Measurements from ENCODE around the gene CYP2C19.
"Not testable (repeated sequence)": the region's sequence is repeated elsewhere in the genome, so short reads cannot be mapped to it uniquely, and the experiment has no call there.

CYP2C19 gene

DNA sequence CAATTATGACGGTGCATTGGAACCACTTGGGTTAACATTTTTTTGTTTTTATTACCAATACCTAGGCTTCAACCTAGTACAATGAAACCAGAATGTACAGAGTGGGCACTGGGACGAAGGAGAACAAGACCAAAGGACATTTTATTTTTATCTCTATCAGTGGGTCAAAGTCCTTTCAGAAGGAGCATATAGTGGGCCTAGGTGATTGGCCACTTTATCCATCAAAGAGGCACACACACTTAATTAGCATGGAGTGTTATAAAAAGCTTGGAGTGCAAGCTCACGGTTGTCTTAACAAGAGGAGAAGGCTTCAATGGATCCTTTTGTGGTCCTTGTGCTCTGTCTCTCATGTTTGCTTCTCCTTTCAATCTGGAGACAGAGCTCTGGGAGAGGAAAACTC is at the start of gene CYP2C19:
CYP2C19 (plus strand) TSS at position 289 of the 400 bp plus-strand sequence; CDS start at position 314, 25 bp downstream.
- no peak for DNase-seq (ENCODE audit: low read depth in 2 of 2, low spot score in 1 of 2)

- DNase-seq (ENCODE audit: low read depth in 2 of 2, low spot score in 1 of 2): no peak
These were observed 36.6 kb upstream of the CYP2C19 start for GRCh38 chr10:94725871-94726270.

DNA sequence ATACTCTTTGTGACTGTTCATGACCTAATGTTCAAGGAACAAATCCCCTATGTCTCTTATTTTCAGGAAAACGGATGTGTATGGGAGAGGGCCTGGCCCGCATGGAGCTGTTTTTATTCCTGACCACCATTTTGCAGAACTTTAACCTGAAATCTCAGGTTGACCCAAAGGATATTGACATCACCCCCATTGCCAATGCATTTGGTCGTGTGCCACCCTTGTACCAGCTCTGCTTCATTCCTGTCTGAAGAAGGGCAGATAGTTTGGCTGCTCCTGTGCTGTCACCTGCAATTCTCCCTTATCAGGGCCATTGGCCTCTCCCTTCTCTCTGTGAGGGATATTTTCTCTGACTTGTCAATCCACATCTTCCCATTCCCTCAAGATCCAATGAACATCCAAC is 27.3 kb upstream of the CYP2C19 start:
- DNase-seq (ENCODE audit: low read depth in 2 of 2, low spot score in 1 of 2): no peak

GRCh38 chr10:94738588-94738987 is 23.9 kb upstream of the CYP2C19 start:
- DNase-seq (ENCODE audit: low read depth in 2 of 2, low spot score in 1 of 2): no peak

DNA sequence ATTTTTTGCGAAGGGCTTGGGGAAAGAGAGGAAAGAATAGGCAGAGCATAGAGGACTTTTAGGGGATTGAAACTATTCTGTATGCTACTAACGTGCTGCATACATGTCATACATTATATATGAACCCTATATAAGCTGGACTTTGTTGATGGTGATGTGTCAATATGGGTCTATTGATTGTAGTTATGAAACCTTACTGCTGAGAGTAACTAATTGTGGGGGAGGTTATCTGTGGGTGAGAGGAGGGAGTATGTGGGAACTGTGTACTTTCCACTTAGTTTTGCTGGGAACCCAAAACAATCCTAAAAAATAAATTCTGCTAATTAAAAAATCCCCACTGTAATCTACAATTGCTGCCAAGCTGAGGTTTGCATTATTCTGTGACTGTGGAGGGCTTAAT is 15.3 kb upstream of the CYP2C19 start:
- no peak for DNase-seq (ENCODE audit: low read depth in 2 of 2, low spot score in 1 of 2)

- no peak for DNase-seq (ENCODE audit: low read depth in 2 of 2, low spot score in 1 of 2)
These were observed 14.6 kb upstream of the CYP2C19 start for GRCh38 chr10:94747838-94748237.

DNA sequence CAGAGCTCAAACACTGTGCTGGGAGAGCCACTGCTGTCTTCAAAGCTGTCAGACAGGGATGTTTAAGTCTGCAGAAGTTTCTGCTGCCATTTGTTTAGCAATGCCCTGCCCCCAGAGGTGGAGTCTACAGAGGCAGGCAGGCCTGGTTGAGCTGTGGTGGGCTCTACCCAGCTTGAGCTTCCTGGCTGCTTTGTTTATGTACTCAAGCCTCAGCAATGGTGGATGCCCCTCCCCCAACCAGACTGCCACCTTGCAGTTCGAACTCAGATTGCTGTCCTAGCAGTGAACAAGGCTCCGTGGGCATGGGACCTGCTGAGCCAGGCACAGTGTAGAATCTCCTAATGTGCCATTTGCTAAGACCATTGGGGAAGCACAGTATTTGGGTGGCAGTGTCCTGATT is 4.6 kb upstream of the CYP2C19 start:
- DNase-seq (ENCODE audit: low read depth in 2 of 2, low spot score in 1 of 2): no peak

- no peak for DNase-seq (ENCODE audit: low read depth in 2 of 2, low spot score in 1 of 2)
These were observed 1.8 kb upstream of the CYP2C19 start for GRCh38 chr10:94760586-94761178.

- DNase-seq (ENCODE audit: low read depth in 2 of 2, low spot score in 1 of 2): not testable (repeated sequence)
These were observed 12.9 kb downstream of the CYP2C19 start for GRCh38 chr10:94775425-94775824.

- DNase-seq (ENCODE audit: low read depth in 2 of 2, low spot score in 1 of 2): no peak
These were observed 15.5 kb downstream of the CYP2C19 start for GRCh38 chr10:94777886-94778458.

GRCh38 chr10:94780844-94781243 is 18.4 kb downstream of the CYP2C19 start:
- DNase-seq (ENCODE audit: low read depth in 2 of 2, low spot score in 1 of 2): no peak

DNA sequence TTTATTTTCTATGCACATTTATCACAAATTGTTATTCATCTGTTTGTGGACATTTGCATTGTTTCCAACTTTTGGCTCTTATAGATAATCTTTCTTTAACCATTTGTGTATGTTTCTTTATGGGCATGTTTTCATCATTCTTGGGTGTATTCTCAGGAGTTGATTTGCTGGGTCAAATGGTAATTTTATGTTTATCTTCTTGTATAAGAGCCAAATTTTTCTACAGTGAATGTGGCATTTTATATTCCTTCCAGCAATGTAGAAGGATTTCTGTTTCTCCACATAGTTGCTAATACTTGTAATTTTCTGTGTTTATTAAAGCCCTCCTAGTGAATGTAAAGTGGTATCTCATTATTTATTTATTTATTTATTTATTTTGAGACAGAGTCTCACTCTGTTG is 21.8 kb downstream of the CYP2C19 start:
- DNase-seq (ENCODE audit: low read depth in 2 of 2, low spot score in 1 of 2): no peak

DNA sequence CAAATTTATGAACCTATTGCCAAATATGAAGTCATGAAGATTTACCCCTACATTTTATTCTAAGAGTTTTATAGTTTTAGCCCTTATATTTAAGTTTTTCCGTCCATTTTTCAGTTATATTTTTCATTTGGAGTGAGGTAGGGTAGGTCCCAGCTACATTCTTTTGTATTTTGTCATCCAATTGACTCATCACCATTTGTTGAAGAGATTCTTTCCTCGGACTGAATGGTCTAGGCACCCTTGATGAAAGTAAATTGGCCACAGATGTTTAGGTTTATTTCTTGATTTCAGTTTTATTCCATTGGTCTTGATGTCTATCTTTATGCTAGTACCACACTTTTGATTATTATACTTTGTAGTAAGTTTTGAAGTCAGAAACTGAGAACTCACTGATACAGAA is 22.7 kb downstream of the CYP2C19 start:
- no peak for DNase-seq (ENCODE audit: low read depth in 2 of 2, low spot score in 1 of 2)

- not testable (repeated sequence) for DNase-seq (ENCODE audit: low read depth in 2 of 2, low spot score in 1 of 2)
These were observed 38.1 kb downstream of the CYP2C19 start for GRCh38 chr10:94800551-94800950.

DNA sequence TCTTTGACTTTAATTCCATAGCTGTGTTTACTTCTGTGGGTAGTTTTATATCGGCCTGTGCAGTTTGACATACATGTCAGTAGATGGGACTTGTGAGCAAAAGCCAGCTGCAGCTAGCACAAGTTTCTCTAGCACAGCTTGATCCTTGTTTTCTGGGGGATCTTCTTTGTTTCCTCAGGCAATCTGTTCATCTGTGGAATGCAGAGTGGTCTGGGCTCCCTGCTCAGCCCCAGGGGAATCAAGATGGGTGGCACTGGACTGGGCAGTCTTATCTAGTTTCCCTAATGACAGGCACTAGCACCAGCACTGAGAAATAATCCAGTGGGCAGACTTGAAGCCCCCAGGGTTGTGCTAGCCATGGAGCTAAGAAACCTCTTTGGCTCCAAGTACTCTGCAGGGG is 40.8 kb downstream of the CYP2C19 start:
- DNase-seq (ENCODE audit: low read depth in 2 of 2, low spot score in 1 of 2): no peak

- not testable (repeated sequence) for DNase-seq (ENCODE audit: low read depth in 2 of 2, low spot score in 1 of 2)
These were observed 67.5 kb downstream of the CYP2C19 start for GRCh38 chr10:94830025-94830424.

DNA sequence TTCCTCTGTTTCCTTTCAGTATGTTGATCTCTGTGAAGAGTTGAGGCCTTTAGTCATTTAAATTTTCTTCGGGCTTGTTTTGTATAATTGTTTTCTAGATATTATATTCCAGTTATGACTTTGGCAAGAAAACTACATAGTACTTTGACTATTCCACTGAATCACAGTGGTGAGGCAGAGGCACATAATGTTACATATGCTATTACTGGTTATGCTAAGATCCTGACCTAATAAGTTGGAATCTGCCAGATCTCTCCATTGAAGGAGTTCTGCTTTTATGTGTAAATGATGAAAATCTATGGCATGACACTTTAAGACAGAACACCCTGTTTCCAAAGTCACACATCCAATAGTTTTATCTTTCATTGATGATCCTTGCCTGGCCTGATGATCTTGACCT is 83.7 kb downstream of the CYP2C19 start:
- no peak for DNase-seq (ENCODE audit: low read depth in 2 of 2, low spot score in 1 of 2)

DNA sequence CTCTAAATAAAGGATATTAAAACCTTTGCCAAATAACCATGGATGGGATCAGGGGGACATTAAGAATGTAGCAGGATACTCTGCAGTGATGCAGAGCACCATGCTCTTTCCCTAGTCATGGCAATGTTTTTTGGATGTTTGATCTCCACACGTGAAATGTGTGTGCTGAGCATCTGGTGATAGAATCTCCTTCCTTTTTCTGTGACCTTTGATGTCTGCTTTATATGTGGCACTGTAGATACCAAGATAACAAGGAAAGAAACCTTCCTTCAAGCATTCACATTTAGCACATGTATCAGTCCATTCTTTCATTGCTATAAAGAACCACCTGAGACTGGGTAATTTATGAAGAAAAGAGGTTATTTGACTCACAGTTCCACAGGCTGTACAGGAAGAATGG is 88.3 kb downstream of the CYP2C19 start:
- no peak for DNase-seq (ENCODE audit: low read depth in 2 of 2, low spot score in 1 of 2)

GRCh38 chr10:94851263-94851662 is 88.8 kb downstream of the CYP2C19 start:
- no peak for DNase-seq (ENCODE audit: low read depth in 2 of 2, low spot score in 1 of 2)

GRCh38 chr10:94852438-94852837 is 90.0 kb downstream of the CYP2C19 start:
- DNase-seq (ENCODE audit: low read depth in 2 of 2, low spot score in 1 of 2): no peak

DNA sequence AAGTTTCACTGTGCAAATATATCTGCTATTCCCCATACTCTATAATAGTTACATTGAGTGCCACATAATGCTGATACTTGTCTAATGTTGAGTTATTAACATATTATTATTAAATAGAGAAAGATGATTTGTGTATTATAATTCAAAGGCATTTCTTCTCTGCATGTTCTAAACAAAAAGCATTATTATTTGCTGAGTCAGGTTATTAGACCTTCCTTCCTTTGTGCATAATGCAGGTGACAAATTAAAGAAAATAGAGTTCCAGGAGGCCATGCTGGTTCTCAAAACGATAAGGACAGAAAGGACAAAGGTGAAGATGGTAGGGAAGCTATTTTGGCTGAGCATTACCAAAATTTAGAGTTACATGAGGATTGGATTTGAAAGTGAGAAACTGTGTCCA is 90.6 kb downstream of the CYP2C19 start:
- DNase-seq (ENCODE audit: low read depth in 2 of 2, low spot score in 1 of 2): no peak

GRCh38 chr10:94858005-94858404 is 95.5 kb downstream of the CYP2C19 start:
- no peak for DNase-seq (ENCODE audit: low read depth in 2 of 2, low spot score in 1 of 2)

DNA sequence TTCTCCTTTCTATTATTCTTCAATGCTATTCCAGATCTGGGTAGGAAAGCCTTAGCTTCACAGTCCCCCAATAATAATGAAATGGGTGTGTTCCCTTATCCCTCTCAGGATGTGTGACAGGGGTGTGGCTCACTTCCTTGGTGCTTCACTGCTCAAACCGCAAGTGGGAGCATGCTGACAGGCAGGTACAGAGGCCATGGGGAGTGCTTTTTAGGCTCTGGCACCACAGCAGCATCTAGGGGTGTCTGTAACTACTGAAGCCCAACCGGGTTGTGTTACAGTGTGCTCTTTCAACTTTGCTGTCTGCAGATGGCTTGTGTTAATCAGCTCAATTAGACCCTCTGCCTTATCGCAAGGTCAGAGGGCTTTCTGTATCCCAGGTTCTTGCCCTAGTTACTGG is 96.6 kb downstream of the CYP2C19 start:
- DNase-seq (ENCODE audit: low read depth in 2 of 2, low spot score in 1 of 2): no peak

Data from stimulated activated CD8-positive, alpha-beta memory T cell treated with anti-CD3 and anti-CD28 coated beads, Interleukin-4, amount 100 ng/mL, for 4 hours (primary cell).